H9 (cell line): Measurements from ENCODE around the gene PRPF40A. TPM values are rescaled to one million over a fixed set of nuclear protein-coding genes. Genes with fewer than 3 reads are reported as not detected.

Experiments used
- DNase-seq: peaks from one replicate; pipeline ENCODE4 v3.0.0-alpha.2; 2017
- H2AFZ ChIP-seq: one replicate; pipeline ENCODE4 v1.6.1; 2013; ENCODE audit warnings: mild to moderate bottlenecking, low read length, control low read depth, moderate library complexity
- H2AK5ac ChIP-seq: 2 replicates; pipeline ENCODE4 v1.6.1; 2013; ENCODE audit warnings: low read length, control low read depth, mixed read lengths; ENCODE audit not compliant: insufficient read length
- H2BK120ac ChIP-seq: one replicate; pipeline ENCODE4 v1.6.1; 2013; ENCODE audit warnings: low read depth, mild to moderate bottlenecking, low read length, control low read depth, inconsistent platforms; ENCODE audit not compliant: poor library complexity, severe bottlenecking
- H2BK12ac ChIP-seq: 2 replicates; pipeline ENCODE4 v1.6.1; 2013; ENCODE audit warnings: low read length, control low read depth, mixed read lengths, low read depth; ENCODE audit not compliant: insufficient read length
- H2BK15ac ChIP-seq: 2 replicates; pipeline ENCODE4 v1.6.1; 2013; ENCODE audit warnings: low read depth, low read length, control low read depth
- H2BK20ac ChIP-seq: one replicate; pipeline ENCODE4 v1.6.1; 2013; ENCODE audit warnings: low read depth, mild to moderate bottlenecking, low read length, control low read depth, inconsistent platforms; ENCODE audit not compliant: poor library complexity, severe bottlenecking
- H2BK5ac ChIP-seq: 2 replicates; pipeline ENCODE4 v1.6.1; 2013; ENCODE audit warnings: low read length, control low read depth, mixed read lengths; ENCODE audit not compliant: insufficient read length
- H3K14ac ChIP-seq: 2 replicates; pipeline ENCODE4 v1.6.1; 2013; ENCODE audit warnings: low read length, control low read depth; ENCODE audit not compliant: insufficient read depth
- H3K18ac ChIP-seq: 2 replicates; pipeline ENCODE4 v1.6.1; 2013; ENCODE audit warnings: low read depth, mild to moderate bottlenecking, mixed read lengths, low read length, control low read depth; ENCODE audit not compliant: insufficient read length
- H3K23ac ChIP-seq: 2 replicates; pipeline ENCODE4 v1.6.1; 2013; ENCODE audit warnings: low read length, control low read depth, mixed read lengths, low read depth; ENCODE audit not compliant: insufficient read length
- H3K23me2 ChIP-seq: 2 replicates; pipeline ENCODE4 v1.6.1; 2013; ENCODE audit warnings: low read depth, mild to moderate bottlenecking, mixed read lengths, low read length, control low read depth; ENCODE audit not compliant: insufficient read length, poor library complexity, severe bottlenecking
- H3K27ac ChIP-seq: 2 replicates; pipeline ENCODE4 v1.5.1; 2013; ENCODE audit warnings: low read length, control low read depth, mixed read lengths, low read depth; ENCODE audit not compliant: insufficient read length
- H3K27me3 ChIP-seq: 2 replicates; pipeline ENCODE4 v1.6.1; 2013; ENCODE audit warnings: low read length, control low read depth, inconsistent platforms; ENCODE audit not compliant: insufficient read depth
- H3K4ac ChIP-seq: 2 replicates; pipeline ENCODE4 v1.6.1; 2013; ENCODE audit warnings: low read depth, mild to moderate bottlenecking, control low read depth, inconsistent platforms, low read length, moderate library complexity
- H3K4me1 ChIP-seq: 2 replicates; pipeline ENCODE4 v1.6.1; 2013; ENCODE audit warnings: low read length, control low read depth, inconsistent platforms; ENCODE audit not compliant: insufficient read depth
- H3K4me2 ChIP-seq: 2 replicates; pipeline ENCODE4 v1.6.1; 2013; ENCODE audit warnings: low read length, control low read depth, mixed read lengths; ENCODE audit not compliant: insufficient read length, insufficient read depth
- H3K56ac ChIP-seq: 2 replicates; pipeline ENCODE4 v1.6.1; 2013; ENCODE audit warnings: low read depth, mild to moderate bottlenecking, mixed read lengths, low read length, control low read depth; ENCODE audit not compliant: insufficient read length
- H3K79me1 ChIP-seq: 2 replicates; pipeline ENCODE4 v1.6.1; 2013; ENCODE audit warnings: low read depth, mild to moderate bottlenecking, moderate library complexity, low read length, control low read depth, inconsistent platforms; ENCODE audit not compliant: insufficient read depth, poor library complexity, severe bottlenecking
- H3K79me2 ChIP-seq: 2 replicates; pipeline ENCODE4 v1.6.1; 2013; ENCODE audit warnings: low read length, control low read depth, inconsistent platforms; ENCODE audit not compliant: insufficient read depth
- H3K9ac ChIP-seq: 2 replicates; pipeline ENCODE4 v1.6.1; 2013; ENCODE audit warnings: low read length, control low read depth, mixed read lengths; ENCODE audit not compliant: insufficient read length; ENCODE audit errors: extremely low read depth
- H3K9me3 ChIP-seq: one replicate; pipeline ENCODE4 v1.6.1; 2013; ENCODE audit warnings: low read depth, low read length, inconsistent platforms; ENCODE audit not compliant: control insufficient read depth
- H3T11ph ChIP-seq: one replicate; pipeline ENCODE4 v1.6.1; 2013; ENCODE audit warnings: mild to moderate bottlenecking, low read length, control low read depth, inconsistent platforms
- H4K20me1 ChIP-seq: one replicate; pipeline ENCODE4 v1.6.1; 2013; ENCODE audit not compliant: control insufficient read depth, insufficient read length, insufficient read depth
- H4K5ac ChIP-seq: 2 replicates; pipeline ENCODE4 v1.6.1; 2013; ENCODE audit warnings: low read depth, mild to moderate bottlenecking, mixed read lengths, low read length, control low read depth; ENCODE audit not compliant: insufficient read length
- H4K8ac ChIP-seq: replicated peaks from 2 replicates; pipeline ENCODE4 v1.6.1; 2013; ENCODE audit warnings: low read length, control low read depth, mixed read lengths, low read depth; ENCODE audit not compliant: insufficient read length
- H4K91ac ChIP-seq: 2 replicates; pipeline ENCODE4 v1.6.1; 2013; ENCODE audit warnings: low read depth, mild to moderate bottlenecking, moderate library complexity, mixed read lengths, low read length, control low read depth; ENCODE audit not compliant: insufficient read length
- H3K27ac Mint-ChIP-seq, 3 experiments: 2 replicates in 2 of 3; 3 replicates in 1 of 3; pipeline ENCODE4 v1.8.0; 2020 to 2021; ENCODE audit warnings: mixed read lengths in 3 of 3, mild to moderate bottlenecking in 1 of 3, moderate library complexity in 1 of 3
- H3K27me3 Mint-ChIP-seq: 2 replicates; pipeline ENCODE4 v1.8.0; 2021; ENCODE audit warnings: low read depth, mild to moderate bottlenecking, moderate library complexity, mixed read lengths
- H3K36me3 Mint-ChIP-seq, 3 experiments: 2 replicates in 2 of 3; 3 replicates in 1 of 3; pipeline ENCODE4 v1.8.0; 2020 to 2021; ENCODE audit warnings: low read depth in 3 of 3, mixed read lengths in 3 of 3; ENCODE audit not compliant: insufficient read depth in 1 of 3
- H3K4me1 Mint-ChIP-seq, 2 experiments: 2 replicates each; pipeline ENCODE4 v1.8.0; 2020; ENCODE audit warnings: mixed read lengths in 2 of 2
- H3K4me3 Mint-ChIP-seq, 2 experiments: 2 replicates in 1 of 2; 3 replicates in 1 of 2; pipeline ENCODE4 v1.8.0; 2020 to 2021; ENCODE audit warnings: mild to moderate bottlenecking in 2 of 2, mixed read lengths in 2 of 2, moderate library complexity in 1 of 2
- H3K9me3 Mint-ChIP-seq, 2 experiments: 2 replicates in 1 of 2; 3 replicates in 1 of 2; pipeline ENCODE4 v1.8.0; 2020; ENCODE audit warnings: mild to moderate bottlenecking in 2 of 2, mixed read lengths in 2 of 2, moderate library complexity in 1 of 2
- WGBS: extraction: QIAGEN DNeasy Blood & Tissue Kit; methylation state at CpG from one replicate; pipeline ENCODE4 v1.1.7; 2013; ENCODE audit warnings: missing lambda C conversion rate, low lambda C conversion rate, mixed read lengths; ENCODE audit not compliant: insufficient read length; ENCODE audit errors: extremely low coverage; 5-methylcytosine and 5-hydroxymethylcytosine counted together
- total RNA-seq: library from RNA; stranded (reverse); gene quantifications from 2 replicates; pipeline ENCODE4 v1.2.1, GENCODE V29; 2021
- TF ChIP-seq, protein P1 (sequence below): fragments of 200-600 bp; sonication (generic); conservative IDR thresholded peaks from 3 replicates; pipeline ENCODE4 v1.8.0; 2021; ENCODE audit warnings: antibody characterized with exemption, mild to moderate bottlenecking

The PRPF40A gene
- total RNA-seq, 1 experiment from 2014 or later: 158 TPM

DNA sequence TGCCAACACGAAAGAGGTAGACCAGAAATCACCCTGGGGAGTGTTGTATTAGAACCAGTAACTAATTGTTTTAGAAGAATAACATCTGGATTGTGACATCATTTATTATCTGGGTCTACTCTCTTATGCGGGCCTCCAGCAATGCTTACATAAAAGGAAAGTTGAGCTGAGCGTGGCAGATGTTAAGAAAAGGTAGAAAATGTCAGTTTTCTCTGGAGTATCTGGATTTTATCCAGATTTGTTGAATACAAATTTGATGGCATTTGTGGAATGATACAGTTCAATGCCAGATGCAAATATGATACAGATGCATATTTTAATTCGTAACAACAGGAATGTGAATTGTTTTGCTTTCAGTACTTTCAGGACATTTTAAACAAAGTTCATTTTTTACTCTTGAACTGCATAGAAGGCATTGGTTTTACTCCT, 90.3 kb downstream of the PRPF40A start:
- H2AK5ac ChIP-seq: no peak overlapping the region
- H3K9me3 ChIP-seq: no peaks in the 10 kb centered on the region
- H3K4me3 Mint-ChIP-seq: no peak overlapping the region
- no peak overlapping the region for H3K56ac ChIP-seq
- H3T11ph ChIP-seq: no peak overlapping the region
- no peak overlapping the region for H4K91ac ChIP-seq
- H3K4me1 Mint-ChIP-seq: no peaks in the 10 kb centered on the region
- no peak overlapping the region for H2AFZ ChIP-seq
- no peak overlapping the region for H3K4ac ChIP-seq
- H4K8ac ChIP-seq: no peak overlapping the region
- H3K9me3 Mint-ChIP-seq: no peaks in the 10 kb centered on the region; a peak in 1 of 5 replicates
- no peak overlapping the region for H2BK120ac ChIP-seq
- H3K27ac Mint-ChIP-seq: no peak overlapping the region
- no CpG with 5 or more reads among the region's 4 CpGs for WGBS
- TF ChIP-seq, protein P1, sequence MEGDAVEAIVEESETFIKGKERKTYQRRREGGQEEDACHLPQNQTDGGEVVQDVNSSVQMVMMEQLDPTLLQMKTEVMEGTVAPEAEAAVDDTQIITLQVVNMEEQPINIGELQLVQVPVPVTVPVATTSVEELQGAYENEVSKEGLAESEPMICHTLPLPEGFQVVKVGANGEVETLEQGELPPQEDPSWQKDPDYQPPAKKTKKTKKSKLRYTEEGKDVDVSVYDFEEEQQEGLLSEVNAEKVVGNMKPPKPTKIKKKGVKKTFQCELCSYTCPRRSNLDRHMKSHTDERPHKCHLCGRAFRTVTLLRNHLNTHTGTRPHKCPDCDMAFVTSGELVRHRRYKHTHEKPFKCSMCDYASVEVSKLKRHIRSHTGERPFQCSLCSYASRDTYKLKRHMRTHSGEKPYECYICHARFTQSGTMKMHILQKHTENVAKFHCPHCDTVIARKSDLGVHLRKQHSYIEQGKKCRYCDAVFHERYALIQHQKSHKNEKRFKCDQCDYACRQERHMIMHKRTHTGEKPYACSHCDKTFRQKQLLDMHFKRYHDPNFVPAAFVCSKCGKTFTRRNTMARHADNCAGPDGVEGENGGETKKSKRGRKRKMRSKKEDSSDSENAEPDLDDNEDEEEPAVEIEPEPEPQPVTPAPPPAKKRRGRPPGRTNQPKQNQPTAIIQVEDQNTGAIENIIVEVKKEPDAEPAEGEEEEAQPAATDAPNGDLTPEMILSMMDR: no peak
- no peak overlapping the region for H2BK20ac ChIP-seq
- H3K23ac ChIP-seq: no peak overlapping the region
- H3K79me1 ChIP-seq: no peaks in the 10 kb centered on the region
- H3K36me3 Mint-ChIP-seq: peaks cover 13 to 37% (median 35%) of the 10 kb centered on the region in 3 experiments; a peak in 6 of 7 replicates
- no peak overlapping the region for H2BK12ac ChIP-seq
- H3K23me2 ChIP-seq: no peaks in the 10 kb centered on the region
- no peak overlapping the region for H4K5ac ChIP-seq
- H3K4me1 ChIP-seq: no peaks in the 10 kb centered on the region
- DNase-seq: no peak
- H3K9ac ChIP-seq: no peak overlapping the region
- no peak overlapping the region for H3K18ac ChIP-seq
- H3K27me3 Mint-ChIP-seq: no peaks in the 10 kb centered on the region
- H3K27ac ChIP-seq: no peak overlapping the region
- H2BK5ac ChIP-seq: no peak overlapping the region
- H3K14ac ChIP-seq: no peak overlapping the region
- no peaks in the 10 kb centered on the region for H3K27me3 ChIP-seq
- H3K79me2 ChIP-seq: no peaks in the 10 kb centered on the region
- H2BK15ac ChIP-seq: no peak overlapping the region
- H3K4me2 ChIP-seq: no peak overlapping the region
- no peaks in the 10 kb centered on the region for H4K20me1 ChIP-seq
